Natural killer cell (primary cell): ENCODE measurements around the gene SLIT1. TPM values are rescaled to one million over a fixed set of nuclear protein-coding genes. Genes with fewer than 3 reads are reported as not detected.

Experiments used
- ATAC-seq, 3 donors: fragments of 150-1000 bp in 2 of 3; fragments of 200-7000 bp in 1 of 3; cut with Tn5 transposase; 1 replicate in 1 of 3; 2 replicates in 2 of 3; pipeline ENCODE4 v1.10.0; 2021; ENCODE audit warnings: mild to moderate bottlenecking in 2 of 3, moderate library complexity in 2 of 3
- DNase-seq, 2 donors: peaks; one replicate each; pipeline versions ENCODE4 v3.0.0 to v3.0.0-alpha.2; 2013 to 2021; ENCODE audit warnings: mixed read lengths in 1 of 2
- H3K27ac ChIP-seq: one replicate; pipeline ENCODE4 v1.5.1; 2013; ENCODE audit warnings: mild to moderate bottlenecking, low read length
- H3K27me3 ChIP-seq: one replicate; pipeline ENCODE4 v1.6.1; 2013; ENCODE audit warnings: low read length; ENCODE audit not compliant: control insufficient read depth, insufficient read depth
- H3K36me3 ChIP-seq: one replicate; pipeline ENCODE4 v1.6.1; 2013; ENCODE audit warnings: low read length; ENCODE audit not compliant: control insufficient read depth, insufficient read depth
- H3K4me1 ChIP-seq: one replicate; pipeline ENCODE4 v1.6.1; 2013; ENCODE audit warnings: low read length; ENCODE audit not compliant: control insufficient read depth, insufficient read depth
- H3K4me3 ChIP-seq: one replicate; pipeline ENCODE4 v1.5.1; 2013; ENCODE audit warnings: low read length
- H3K9me3 ChIP-seq: one replicate; pipeline ENCODE4 v1.6.1; 2013; ENCODE audit warnings: low read length; ENCODE audit not compliant: control insufficient read depth, insufficient read depth
- H3K27ac Mint-ChIP-seq, 2 donors: one replicate each; pipeline ENCODE4 v1.8.0; 2022; ENCODE audit warnings: mild to moderate bottlenecking in 2 of 2, mixed read lengths in 2 of 2, moderate library complexity in 1 of 2
- H3K27me3 Mint-ChIP-seq, 2 donors: one replicate each; pipeline ENCODE4 v1.8.0; 2022; ENCODE audit warnings: low read depth in 2 of 2, mixed read lengths in 2 of 2
- H3K36me3 Mint-ChIP-seq: one replicate; pipeline ENCODE4 v1.8.0; 2022; ENCODE audit warnings: mixed read lengths
- H3K4me1 Mint-ChIP-seq, 2 donors: one replicate each; pipeline ENCODE4 v1.8.0; 2022; ENCODE audit warnings: mixed read lengths in 2 of 2
- H3K4me3 Mint-ChIP-seq: one replicate; pipeline ENCODE4 v1.8.0; 2022; ENCODE audit warnings: mild to moderate bottlenecking, moderate library complexity, mixed read lengths
- H3K9me3 Mint-ChIP-seq, 2 donors: one replicate each; pipeline ENCODE4 v1.8.0; 2022; ENCODE audit warnings: mixed read lengths in 2 of 2
- WGBS: methylation state at CpG from one replicate; pipeline ENCODE4 v1.1.7; 2013; ENCODE audit warnings: missing lambda C conversion rate; ENCODE audit not compliant: insufficient coverage; 5-methylcytosine and 5-hydroxymethylcytosine counted together
- intact Hi-C: fragments of 100-400 bp; cut with micrococcal nuclease; formaldehyde crosslinking; loops from one replicate; pipeline ENCODE4 v1.14.2; 2022
- total RNA-seq, 4 donors: library from RNA; stranded (reverse); fragments of 120-200 nt in 1 of 4; gene quantifications; one replicate each; pipeline versions ENCODE4 v1.2.3 to v1.2.4, GENCODE V29; 2013 to 2022
- TF ChIP-seq, protein P1 (sequence below): fragments of 200-600 bp; IDR thresholded peaks from one replicate; pipeline ENCODE4 v1.8.0; 2022; ENCODE audit warnings: antibody characterized with exemption

SLIT1 gene
- total RNA-seq, 3 donors from 2014 or later (not counting 1 experiment from before 2014, with no cell fraction given): 0.28 to 1.5 (median 1.1) TPM

DNA sequence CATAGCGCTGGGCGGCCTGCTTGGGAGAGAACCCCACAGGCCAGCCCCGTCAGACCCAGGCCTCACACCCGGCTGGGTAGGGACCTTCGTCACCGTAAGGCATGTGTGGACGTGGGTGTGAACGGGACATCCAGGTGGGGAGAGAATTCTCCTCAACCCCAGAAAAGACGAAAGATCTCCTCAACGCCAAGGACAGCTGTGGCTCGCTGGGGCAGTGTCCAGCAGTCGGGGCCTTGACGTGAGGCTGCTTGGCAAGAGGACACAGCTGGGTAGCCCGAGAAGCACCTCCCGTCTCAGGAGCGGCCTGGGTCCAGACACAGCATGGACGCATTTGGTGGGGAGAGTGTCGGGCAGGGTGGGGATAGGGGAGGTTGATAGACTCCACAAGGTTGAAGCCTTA lies 1.2 kb upstream of the SLIT1 start:
- no peaks in the 10 kb centered on the region for H3K9me3 ChIP-seq
- TF ChIP-seq, protein P1, sequence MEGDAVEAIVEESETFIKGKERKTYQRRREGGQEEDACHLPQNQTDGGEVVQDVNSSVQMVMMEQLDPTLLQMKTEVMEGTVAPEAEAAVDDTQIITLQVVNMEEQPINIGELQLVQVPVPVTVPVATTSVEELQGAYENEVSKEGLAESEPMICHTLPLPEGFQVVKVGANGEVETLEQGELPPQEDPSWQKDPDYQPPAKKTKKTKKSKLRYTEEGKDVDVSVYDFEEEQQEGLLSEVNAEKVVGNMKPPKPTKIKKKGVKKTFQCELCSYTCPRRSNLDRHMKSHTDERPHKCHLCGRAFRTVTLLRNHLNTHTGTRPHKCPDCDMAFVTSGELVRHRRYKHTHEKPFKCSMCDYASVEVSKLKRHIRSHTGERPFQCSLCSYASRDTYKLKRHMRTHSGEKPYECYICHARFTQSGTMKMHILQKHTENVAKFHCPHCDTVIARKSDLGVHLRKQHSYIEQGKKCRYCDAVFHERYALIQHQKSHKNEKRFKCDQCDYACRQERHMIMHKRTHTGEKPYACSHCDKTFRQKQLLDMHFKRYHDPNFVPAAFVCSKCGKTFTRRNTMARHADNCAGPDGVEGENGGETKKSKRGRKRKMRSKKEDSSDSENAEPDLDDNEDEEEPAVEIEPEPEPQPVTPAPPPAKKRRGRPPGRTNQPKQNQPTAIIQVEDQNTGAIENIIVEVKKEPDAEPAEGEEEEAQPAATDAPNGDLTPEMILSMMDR: no peak
- no peaks in the 10 kb centered on the region for H3K9me3 Mint-ChIP-seq
- no peaks in the 10 kb centered on the region for H3K36me3 ChIP-seq
- no peak overlapping the region for H3K4me3 ChIP-seq
- WGBS: 93% methylated on average over 18 of the region's 18 CpGs
- intact Hi-C loops: no loop called here
- no peaks in the 10 kb centered on the region for H3K4me1 Mint-ChIP-seq
- peaks cover 10% of the 10 kb centered on the region for H3K27me3 ChIP-seq
- no peak overlapping the region for H3K27ac ChIP-seq
- no peak overlapping the region for H3K4me3 Mint-ChIP-seq
- H3K27ac Mint-ChIP-seq: no peak overlapping the region
- DNase-seq (no peak), ATAC-seq (no peak)
- no peaks in the 10 kb centered on the region for H3K36me3 Mint-ChIP-seq
- peaks cover 56 to 57% of the 10 kb centered on the region in 2 donors for H3K27me3 Mint-ChIP-seq
- H3K4me1 ChIP-seq: no peaks in the 10 kb centered on the region

DNA sequence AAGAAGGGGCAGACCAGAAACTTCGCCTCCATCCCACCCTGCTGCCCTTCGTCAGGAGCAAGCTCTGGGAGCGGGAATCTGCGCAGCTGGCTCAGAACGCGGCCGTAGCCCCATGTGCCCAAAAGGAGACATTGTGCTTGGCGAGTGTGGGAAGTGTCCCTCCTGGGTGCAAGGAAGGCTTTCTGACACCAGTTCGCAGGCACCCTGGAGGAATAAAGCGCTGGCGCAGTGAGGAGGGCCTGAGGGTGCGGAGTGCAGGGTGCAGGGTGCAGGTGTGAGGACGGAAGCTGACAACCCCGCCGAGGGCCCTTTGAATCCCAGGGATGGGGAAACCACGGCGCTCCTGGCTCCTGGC lies 811 bp downstream of the SLIT1 start:
- TF ChIP-seq, protein P1: no peak
- Histone ChIP-seq H3K36me3 (no peaks in the 10 kb centered on the region), H3K27ac (no peak overlapping the region), H3K4me1 (no peaks in the 10 kb centered on the region), H3K27me3 (peaks cover 10% of the 10 kb centered on the region), H3K9me3 (no peaks in the 10 kb centered on the region), H3K4me3 (no peak overlapping the region)
- Mint-ChIP-seq H3K4me3 (no peak overlapping the region), H3K36me3 (no peaks in the 10 kb centered on the region), H3K9me3 (no peaks in the 10 kb centered on the region), H3K27me3 (peaks cover 58 to 67% of the 10 kb centered on the region in 2 donors), H3K27ac (no peak overlapping the region), H3K4me1 (no peaks in the 10 kb centered on the region)
- ATAC-seq: no peak
- intact Hi-C loops: no loop called here
- WGBS: 22% methylated on average over 17 of the region's 17 CpGs
- no peak for DNase-seq

DNA sequence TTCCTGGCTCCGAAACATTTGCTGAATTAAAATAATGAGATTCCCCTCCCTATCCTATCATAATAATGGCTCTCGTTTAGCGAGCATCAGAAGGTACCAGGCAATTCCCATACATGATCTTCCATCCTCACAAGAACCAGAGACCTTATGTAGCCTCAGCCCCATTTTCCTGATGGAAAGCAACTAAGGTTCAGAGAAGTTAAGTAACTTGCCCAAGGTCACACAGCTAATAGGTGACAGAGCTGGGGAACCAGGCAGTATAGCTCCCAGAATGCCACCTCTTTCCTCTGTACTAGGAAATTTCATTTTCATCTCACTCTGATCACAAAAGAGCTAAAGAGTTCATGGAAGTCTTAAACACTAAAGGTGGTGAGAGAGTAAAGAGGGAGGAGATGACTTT lies 2.4 kb downstream of the SLIT1 start:
- H3K36me3 ChIP-seq: no peaks in the 10 kb centered on the region
- no peak for DNase-seq
- H3K4me3 Mint-ChIP-seq: no peak overlapping the region
- ATAC-seq: no peak
- TF ChIP-seq, protein P1: no peak
- H3K9me3 ChIP-seq: no peaks in the 10 kb centered on the region
- WGBS: 93% methylated on average over 3 of the region's 3 CpGs
- H3K27me3 Mint-ChIP-seq: peaks cover 53 to 58% of the 10 kb centered on the region in 2 donors
- H3K4me1 ChIP-seq: no peaks in the 10 kb centered on the region
- no peaks in the 10 kb centered on the region for H3K36me3 Mint-ChIP-seq
- peaks cover 10% of the 10 kb centered on the region for H3K27me3 ChIP-seq
- H3K4me3 ChIP-seq: no peak overlapping the region
- H3K27ac ChIP-seq: no peak overlapping the region
- no peaks in the 10 kb centered on the region for H3K9me3 Mint-ChIP-seq
- intact Hi-C loops: no loop called here
- H3K27ac Mint-ChIP-seq: no peak overlapping the region
- H3K4me1 Mint-ChIP-seq: no peaks in the 10 kb centered on the region

DNA sequence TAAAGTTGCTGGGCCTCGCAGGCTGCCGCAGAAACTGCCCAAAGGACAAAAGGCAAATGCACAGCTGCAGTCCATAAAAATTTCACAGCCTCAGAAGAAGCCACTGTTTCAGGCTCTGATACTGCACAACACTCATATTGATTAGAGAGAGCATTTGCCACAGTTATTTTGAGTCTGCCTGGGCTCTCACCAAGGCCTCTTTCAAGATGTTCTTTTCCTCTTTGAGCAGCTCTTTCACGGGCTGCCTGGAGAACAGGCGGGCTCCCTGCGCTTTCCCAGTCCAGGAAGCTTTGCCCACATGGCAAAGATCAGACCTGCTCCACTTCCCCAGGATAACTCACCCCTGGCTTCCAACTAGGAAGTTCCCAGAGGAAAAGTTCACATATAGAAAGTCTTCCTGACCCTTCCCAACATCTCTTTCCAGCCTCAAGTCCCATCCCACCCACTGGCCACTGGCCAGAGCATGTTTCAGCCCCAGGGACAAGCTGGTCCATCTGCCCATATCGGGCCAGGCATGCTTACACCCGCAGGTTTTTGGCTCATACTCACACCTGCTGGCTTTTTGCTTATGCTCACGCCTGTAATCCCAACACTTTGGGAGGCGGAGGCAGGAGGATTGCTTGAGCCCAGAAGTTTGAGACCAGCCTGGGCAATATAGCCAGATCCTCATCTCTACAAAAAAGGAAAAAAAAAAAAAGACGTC lies 3.3 kb downstream of the SLIT1 start:
- H3K27me3 Mint-ChIP-seq: peaks cover 49 to 56% of the 10 kb centered on the region in 2 donors
- ATAC-seq (no peak), DNase-seq (no peak)
- no peaks in the 10 kb centered on the region for H3K36me3 Mint-ChIP-seq
- intact Hi-C loops: no loop called here
- Histone ChIP-seq H3K27ac (no peak overlapping the region), H3K36me3 (no peaks in the 10 kb centered on the region), H3K4me1 (no peaks in the 10 kb centered on the region), H3K27me3 (peaks cover 10% of the 10 kb centered on the region), H3K9me3 (no peaks in the 10 kb centered on the region), H3K4me3 (no peak overlapping the region)
- no peaks in the 10 kb centered on the region for H3K4me1 Mint-ChIP-seq
- TF ChIP-seq, protein P1: no peak
- no peak overlapping the region for H3K27ac Mint-ChIP-seq
- H3K4me3 Mint-ChIP-seq: no peak overlapping the region
- 89% methylated on average over 10 of the region's 10 CpGs for WGBS
- H3K9me3 Mint-ChIP-seq: no peaks in the 10 kb centered on the region
